BLaER1 treated with 17β-estradiol and CSF1 and Interleukin-3, amounts not matched to agents 10 nM and 100 nM (cell line): ENCODE results near the gene TMOD1.

Experiments
- H3K27ac ChIP-seq, 11 experiments: shearing (Covaris generic); formaldehyde crosslinking; 2 replicates each; pipeline ENCODE4 v1.8.1; 2022
- H3K27me3 ChIP-seq, 11 experiments: shearing (Covaris generic); formaldehyde crosslinking; 2 replicates each; pipeline ENCODE4 v1.8.1; 2022
- H3K36me3 ChIP-seq, 11 experiments: shearing (Covaris generic); formaldehyde crosslinking; 2 replicates each; pipeline ENCODE4 v1.8.1; 2022
- H3K4me1 ChIP-seq, 10 experiments: shearing (Covaris generic); formaldehyde crosslinking; 2 replicates each; pipeline ENCODE4 v1.8.1; 2022
- H3K4me2 ChIP-seq, 11 experiments: shearing (Covaris generic); formaldehyde crosslinking; 2 replicates each; pipeline ENCODE4 v1.8.1; 2022
- H3K4me3 ChIP-seq, 10 experiments: shearing (Covaris generic); formaldehyde crosslinking; 2 replicates each; pipeline ENCODE4 v1.8.1; 2022
- H3K9ac ChIP-seq, 11 experiments: shearing (Covaris generic); formaldehyde crosslinking; 2 replicates each; pipeline ENCODE4 v1.8.1; 2022
- H3K9me3 ChIP-seq, 11 experiments: shearing (Covaris generic); formaldehyde crosslinking; replicated peaks in 1 of 11; 2 replicates each; pipeline ENCODE4 v1.8.1; 2022
- H4K20me1 ChIP-seq, 11 experiments: shearing (Covaris generic); formaldehyde crosslinking; 2 replicates each; pipeline ENCODE4 v1.8.1; 2022
- Cebpa-rat ChIP-seq, 11 experiments: shearing (Covaris generic); IDR thresholded peaks; 2 replicates each; pipeline ENCODE4 v1.8.1; 2022

TMOD1 gene

GRCh38 chr9:97474372-97474925 lies 27.0 kb upstream of the TMOD1 start:
- Histone ChIP-seq H3K27ac (no peak overlapping the region), H3K9me3 (no peaks in the 10 kb centered on the region), H3K4me2 (no peak overlapping the region), H3K9ac (no peak overlapping the region), H3K27me3 (no peaks in the 10 kb centered on the region), H3K36me3 (peaks cover 0 to 79% (median 8%) of the 10 kb centered on the region in 11 experiments; a peak in 13 of 22 replicates), H3K4me1 (no peaks in the 10 kb centered on the region), H4K20me1 (no peaks in the 10 kb centered on the region), H3K4me3 (no peak overlapping the region)
- no peak for TF ChIP-seq Cebpa-rat (IDR thresholded peaks at IDR 0.05)

DNA sequence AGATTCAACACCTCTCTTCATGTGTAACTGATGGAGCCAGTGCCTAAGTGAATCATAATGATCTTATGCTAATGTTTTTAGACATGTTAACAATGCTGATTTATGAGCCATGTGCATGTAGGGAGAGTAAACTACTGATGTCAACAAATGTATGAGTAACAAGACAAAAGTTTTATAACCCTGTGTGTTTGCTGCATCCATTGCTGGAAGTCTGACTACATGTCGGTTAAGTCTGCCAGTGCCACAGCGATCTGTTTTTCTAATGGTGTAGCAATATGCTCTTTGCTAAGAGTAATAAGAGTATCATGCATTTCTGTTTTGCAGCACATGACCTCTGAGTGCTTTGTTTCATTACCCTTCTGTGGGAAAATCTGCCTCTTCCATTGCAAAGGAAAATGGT lies 26.4 kb upstream of the TMOD1 start:
- Histone ChIP-seq H3K4me3 (no peak overlapping the region), H4K20me1 (no peaks in the 10 kb centered on the region), H3K4me1 (no peaks in the 10 kb centered on the region), H3K27me3 (no peaks in the 10 kb centered on the region), H3K4me2 (no peak overlapping the region), H3K36me3 (peaks cover 0 to 80% (median 8%) of the 10 kb centered on the region in 11 experiments; a peak in 14 of 22 replicates), H3K27ac (no peak overlapping the region), H3K9ac (no peak overlapping the region), H3K9me3 (no peaks in the 10 kb centered on the region)
- no peak for TF ChIP-seq Cebpa-rat (IDR thresholded peaks at IDR 0.05)

DNA sequence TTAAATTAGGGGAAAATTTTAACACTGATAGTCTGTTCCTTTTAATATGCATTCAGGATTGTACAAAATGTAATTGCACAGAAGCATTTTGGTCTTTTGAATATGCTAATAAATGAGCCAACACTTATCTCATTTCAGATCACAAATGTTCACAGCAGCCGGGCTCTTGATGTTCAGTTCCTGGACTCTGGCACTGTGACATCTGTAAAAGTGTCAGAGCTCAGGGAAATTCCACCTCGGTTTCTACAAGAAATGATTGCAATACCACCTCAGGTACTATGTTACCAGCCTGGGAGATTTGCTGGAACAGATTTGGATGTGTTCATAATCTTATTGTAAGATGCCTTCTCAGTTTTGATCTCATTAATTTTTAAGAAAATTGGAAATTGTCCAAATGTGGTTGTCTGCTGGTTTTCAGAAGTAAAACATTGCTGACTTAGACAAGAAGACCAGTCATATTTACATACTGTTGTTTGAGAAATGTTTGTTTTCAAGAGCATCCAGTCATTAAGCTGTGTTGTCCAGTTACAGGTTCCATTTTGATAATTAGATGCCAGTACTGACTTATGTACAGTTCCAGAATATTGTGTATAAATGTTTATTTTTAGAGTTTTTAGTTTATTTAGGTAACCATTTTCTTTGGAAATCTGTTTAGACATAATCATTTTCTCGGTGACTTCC lies 23.0 kb upstream of the TMOD1 start:
- H3K4me1 ChIP-seq, result no peaks in the 10 kb centered on the region
- H3K27ac ChIP-seq, result no peak overlapping the region
- H4K20me1 ChIP-seq, result no peaks in the 10 kb centered on the region
- H3K27me3 ChIP-seq, result no peaks in the 10 kb centered on the region
- H3K4me3 ChIP-seq, result no peak overlapping the region
- no peak overlapping the region for H3K9ac ChIP-seq
- no peak overlapping the region for H3K4me2 ChIP-seq
- H3K36me3 ChIP-seq, result peaks cover 7 to 86% (median 25%) of the 10 kb centered on the region in 11 experiments; a peak in 20 of 22 replicates
- no peak for TF ChIP-seq Cebpa-rat (IDR thresholded peaks at IDR 0.05)
- H3K9me3 ChIP-seq, result peaks cover 9 to 15% (median 13%) of the 10 kb centered on the region in 11 experiments; a peak in 17 of 22 replicates

- Histone ChIP-seq H3K27me3 (no peaks in the 10 kb centered on the region), H3K9me3 (peaks cover 9 to 15% (median 13%) of the 10 kb centered on the region in 11 experiments; a peak in 17 of 22 replicates), H3K27ac (no peak overlapping the region), H4K20me1 (no peaks in the 10 kb centered on the region), H3K4me3 (no peak overlapping the region), H3K36me3 (peaks cover 7 to 83% (median 23%) of the 10 kb centered on the region in 11 experiments; a peak in 20 of 22 replicates), H3K9ac (no peak overlapping the region), H3K4me1 (no peaks in the 10 kb centered on the region), H3K4me2 (no peak overlapping the region)
- no peak for TF ChIP-seq Cebpa-rat (IDR thresholded peaks at IDR 0.05)
Measured at GRCh38 chr9:97479496-97480159, 21.8 kb upstream of the TMOD1 start.

DNA sequence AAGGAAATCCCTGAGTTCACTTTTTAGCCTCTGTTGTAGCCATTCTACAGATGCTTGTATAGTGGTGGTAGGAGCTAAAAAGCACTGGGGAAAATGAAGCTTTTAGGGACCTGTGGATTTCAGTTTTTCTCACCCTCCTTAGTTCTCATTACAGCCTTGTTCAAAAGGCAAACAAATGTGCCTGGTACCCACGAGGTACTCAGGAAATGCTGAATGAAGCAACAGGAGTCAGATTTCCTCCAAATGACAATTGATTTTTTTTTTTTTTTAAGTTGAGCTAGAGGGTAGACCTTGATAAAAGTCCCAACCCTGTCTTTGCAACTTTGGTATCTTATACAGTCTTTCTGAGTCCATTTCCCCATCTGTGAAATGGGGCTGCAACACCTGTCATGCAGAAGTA lies 21.3 kb upstream of the TMOD1 start:
- Histone ChIP-seq H3K9me3 (peaks cover 9 to 15% (median 13%) of the 10 kb centered on the region in 11 experiments; a peak in 17 of 22 replicates), H3K36me3 (peaks cover 7 to 83% (median 23%) of the 10 kb centered on the region in 11 experiments; a peak in 20 of 22 replicates), H3K4me2 (no peak overlapping the region), H3K27ac (no peak overlapping the region), H3K9ac (no peak overlapping the region), H3K4me3 (no peak overlapping the region), H3K27me3 (no peaks in the 10 kb centered on the region), H4K20me1 (no peaks in the 10 kb centered on the region), H3K4me1 (no peaks in the 10 kb centered on the region)
- TF ChIP-seq Cebpa-rat (IDR thresholded peaks at IDR 0.05), result no peak

- no peak overlapping the region for H3K4me3 ChIP-seq
- peaks cover 9 to 15% (median 13%) of the 10 kb centered on the region in 11 experiments; a peak in 17 of 22 replicates for H3K9me3 ChIP-seq
- no peak overlapping the region for H3K9ac ChIP-seq
- no peaks in the 10 kb centered on the region for H4K20me1 ChIP-seq
- H3K27ac ChIP-seq, result no peak overlapping the region
- no peaks in the 10 kb centered on the region for H3K4me1 ChIP-seq
- H3K36me3 ChIP-seq, result peaks cover 7 to 84% (median 23%) of the 10 kb centered on the region in 11 experiments; a peak in 20 of 22 replicates
- TF ChIP-seq Cebpa-rat (IDR thresholded peaks at IDR 0.05), result no peak
- no peaks in the 10 kb centered on the region for H3K27me3 ChIP-seq
- H3K4me2 ChIP-seq, result no peak overlapping the region
Measured at GRCh38 chr9:97480749-97481148, 20.7 kb upstream of the TMOD1 start.

DNA sequence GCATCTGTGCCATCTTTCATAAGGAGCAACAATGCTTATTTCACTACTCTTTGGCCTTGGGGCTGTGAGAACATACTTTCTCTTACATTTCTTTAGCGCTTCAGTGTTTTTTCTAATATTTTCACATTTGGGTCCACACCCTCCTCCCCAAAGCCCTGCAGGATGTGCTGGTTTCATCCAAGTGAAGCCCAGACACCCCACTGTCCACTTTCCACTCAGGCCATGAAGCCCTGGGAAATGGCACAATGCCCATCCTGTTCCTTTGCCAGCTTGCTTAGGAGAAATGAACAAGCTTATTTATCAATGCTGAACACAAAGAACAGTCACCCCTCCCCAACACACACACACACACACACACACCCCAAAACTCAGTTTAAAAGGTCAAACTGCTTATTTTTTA lies 17.3 kb upstream of the TMOD1 start:
- Histone ChIP-seq H3K27me3 (no peaks in the 10 kb centered on the region), H4K20me1 (no peaks in the 10 kb centered on the region), H3K4me3 (no peak overlapping the region), H3K36me3 (peaks cover 19 to 92% (median 29%) of the 10 kb centered on the region in 11 experiments; a peak in 21 of 22 replicates), H3K4me1 (no peaks in the 10 kb centered on the region), H3K27ac (no peak overlapping the region), H3K4me2 (no peak overlapping the region), H3K9ac (no peak overlapping the region), H3K9me3 (peaks cover 21 to 36% (median 26%) of the 10 kb centered on the region in 11 experiments)
- no peak for TF ChIP-seq Cebpa-rat (IDR thresholded peaks at IDR 0.05)

DNA sequence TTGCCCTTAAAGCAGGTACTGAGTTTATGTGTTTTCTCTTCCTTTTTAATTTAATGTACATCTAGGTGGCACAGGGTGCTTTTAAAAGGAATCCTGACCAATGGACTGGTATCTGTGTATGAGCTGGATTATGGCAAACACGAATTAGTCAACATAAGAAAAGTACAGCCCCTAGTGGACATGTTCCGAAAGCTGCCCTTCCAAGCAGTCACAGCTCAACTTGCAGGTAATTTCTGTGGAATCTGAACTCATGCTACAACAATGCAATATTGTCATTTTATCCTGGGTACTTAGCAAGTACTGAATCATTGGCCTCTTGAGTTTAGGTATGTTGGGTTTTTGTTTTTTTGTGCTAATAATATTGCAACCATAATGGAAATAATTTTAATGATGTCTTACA lies 14.4 kb upstream of the TMOD1 start:
- no peak overlapping the region for H3K27ac ChIP-seq
- H3K9me3 ChIP-seq, result peaks cover 20 to 30% (median 23%) of the 10 kb centered on the region in 11 experiments
- no peak overlapping the region for H3K9ac ChIP-seq
- H4K20me1 ChIP-seq, result no peaks in the 10 kb centered on the region
- peaks cover 19 to 89% (median 24%) of the 10 kb centered on the region in 11 experiments; a peak in 21 of 22 replicates for H3K36me3 ChIP-seq
- H3K27me3 ChIP-seq, result no peaks in the 10 kb centered on the region
- no peak for TF ChIP-seq Cebpa-rat (IDR thresholded peaks at IDR 0.05)
- no peaks in the 10 kb centered on the region for H3K4me1 ChIP-seq
- H3K4me2 ChIP-seq, result no peak overlapping the region
- H3K4me3 ChIP-seq, result no peak overlapping the region

DNA sequence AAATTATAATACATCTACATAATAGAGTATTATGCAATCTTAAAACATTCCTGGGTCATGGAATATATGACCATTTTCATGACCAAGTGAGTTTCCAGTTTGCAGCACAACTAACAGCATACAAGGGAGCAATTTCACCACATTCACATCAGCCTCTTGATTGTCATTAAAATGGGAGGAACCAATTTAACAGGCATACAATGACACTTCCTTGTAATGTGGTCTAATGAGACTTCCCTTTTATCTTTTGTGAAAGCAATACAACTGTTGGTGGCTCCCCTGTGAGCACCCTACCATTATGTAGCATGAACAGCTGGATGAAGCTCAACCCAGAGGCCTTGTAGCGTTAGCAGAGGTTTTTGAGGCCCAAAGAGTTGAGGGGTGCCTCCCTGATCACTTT lies 13.6 kb upstream of the TMOD1 start:
- no peak overlapping the region for H3K4me2 ChIP-seq
- H3K27me3 ChIP-seq, result no peaks in the 10 kb centered on the region
- H3K4me3 ChIP-seq, result no peak overlapping the region
- H3K36me3 ChIP-seq, result peaks cover 12 to 89% (median 17%) of the 10 kb centered on the region in 11 experiments; a peak in 21 of 22 replicates
- no peaks in the 10 kb centered on the region for H4K20me1 ChIP-seq
- H3K9me3 ChIP-seq, result peaks cover 14 to 22% (median 17%) of the 10 kb centered on the region in 11 experiments
- no peak overlapping the region for H3K27ac ChIP-seq
- TF ChIP-seq Cebpa-rat (IDR thresholded peaks at IDR 0.05), result no peak
- H3K9ac ChIP-seq, result no peak overlapping the region
- no peaks in the 10 kb centered on the region for H3K4me1 ChIP-seq
